EH (cell line): ENCODE data around the gene ZNF407.

Experiments used
- DNase-seq: peaks from one replicate; pipeline ENCODE4 v3.0.0-alpha.2; 2015; ENCODE audit warnings: low read depth

ZNF407 gene

DNA sequence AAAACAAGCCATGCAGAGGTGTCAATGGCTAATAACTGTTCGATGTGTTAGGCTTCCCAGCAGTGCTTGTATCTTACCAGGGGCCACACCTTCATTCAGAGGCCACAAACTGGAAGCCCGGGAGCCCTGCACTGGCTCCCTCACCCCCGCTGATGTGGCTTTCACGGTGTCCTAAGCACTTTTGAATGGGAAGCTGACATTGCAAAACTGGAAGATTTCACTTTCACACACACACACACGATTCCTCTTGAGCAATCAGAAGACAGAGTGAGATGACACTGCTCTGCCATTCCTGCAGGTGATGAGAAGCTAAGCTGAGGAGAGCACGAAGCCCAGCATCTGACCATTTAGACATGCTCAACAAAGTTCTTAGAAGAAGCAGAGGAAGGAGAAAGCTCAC is 8.6 kb upstream of the ZNF407 start:
- DNase-seq = no peak

DNA sequence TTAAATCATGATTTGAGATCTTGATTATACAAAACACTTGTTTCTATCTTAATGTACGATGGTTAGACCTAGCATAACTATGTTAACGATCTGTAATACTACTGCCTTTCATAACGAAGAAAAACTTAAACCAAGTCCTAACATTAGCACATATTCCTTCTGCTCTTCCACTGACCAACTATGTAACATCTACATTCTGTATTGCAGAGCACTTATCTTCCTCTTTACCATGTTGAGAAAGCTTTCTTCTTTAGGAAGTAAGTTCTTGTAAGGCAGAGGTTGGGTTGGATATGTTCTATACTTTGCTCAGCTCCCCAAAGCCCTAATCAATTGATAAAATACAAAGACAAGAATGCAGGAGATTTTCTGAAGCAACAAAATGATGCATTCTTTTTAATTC is 7.9 kb upstream of the ZNF407 start:
- no peak for DNase-seq

DNA sequence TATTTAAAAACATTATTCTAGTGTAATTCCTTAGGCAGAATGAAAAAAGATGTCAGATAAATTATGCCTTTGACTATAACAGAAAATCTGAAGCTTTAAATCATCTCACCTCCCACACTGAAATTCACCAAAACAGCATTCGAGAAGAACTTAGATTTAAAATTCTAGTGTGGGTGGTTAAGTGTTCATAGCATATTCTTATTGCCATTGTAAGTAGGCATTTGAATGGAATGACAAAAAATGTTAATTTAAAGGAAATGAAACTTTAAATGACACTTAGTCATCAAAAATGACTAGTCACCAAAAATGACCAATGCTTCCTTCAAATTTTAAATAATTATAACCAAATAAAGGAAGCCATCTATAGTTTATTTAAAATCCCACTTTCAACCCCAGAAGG is 7.0 kb upstream of the ZNF407 start:
- DNase-seq = no peak

DNA sequence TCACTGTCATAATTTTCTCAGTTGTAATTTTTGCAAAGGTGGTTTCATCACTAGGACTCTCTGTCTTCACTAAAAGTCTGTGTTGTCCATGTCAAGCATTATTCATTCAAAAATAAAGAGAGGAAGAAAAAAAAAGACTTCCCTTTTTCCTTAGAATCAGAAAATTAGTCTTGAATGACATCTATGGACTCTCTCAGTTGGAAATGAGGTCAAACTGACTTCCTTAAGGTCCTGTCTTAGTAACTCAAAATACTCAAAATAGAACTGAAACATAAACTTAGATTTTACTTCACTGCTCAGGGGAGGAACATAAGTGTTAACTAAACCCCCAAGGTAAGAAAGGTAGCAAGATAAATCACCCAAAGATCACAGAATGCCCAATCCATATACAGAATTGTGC is 2.2 kb upstream of the ZNF407 start:
- no peak for DNase-seq

DNA sequence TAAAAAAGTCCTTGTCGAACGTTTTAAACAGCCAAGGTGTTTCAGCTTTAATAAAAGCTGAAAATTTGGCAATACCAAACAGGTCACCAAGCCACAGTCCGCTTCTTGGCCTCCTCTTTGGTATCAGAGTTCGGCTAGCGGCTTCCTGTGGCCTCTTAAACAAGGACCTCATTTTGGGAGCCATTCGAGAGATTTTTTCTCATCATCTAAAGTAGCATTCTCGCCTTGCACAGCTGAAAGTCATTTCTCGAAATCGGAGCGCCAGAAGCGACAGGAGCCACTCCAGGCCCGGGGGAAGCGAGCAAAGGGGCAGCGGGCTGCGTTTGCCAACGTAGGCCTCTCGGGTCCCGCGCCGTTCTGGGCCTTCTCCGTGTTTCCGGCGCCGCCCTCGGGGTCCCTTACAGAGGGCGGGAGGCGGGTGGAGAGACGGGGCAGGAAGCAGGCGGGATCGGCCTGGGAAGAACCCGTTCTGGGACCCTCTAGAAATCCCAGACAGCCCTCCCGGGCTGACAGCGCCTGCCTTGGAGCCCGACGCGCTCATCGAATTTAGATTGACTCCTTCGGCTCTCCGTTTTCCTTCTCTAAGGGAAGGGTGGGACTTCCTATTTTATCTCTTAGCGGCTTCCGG is 522 bp upstream of the ZNF407 start:
- peak; percentile 76 for DNase-seq

DNA sequence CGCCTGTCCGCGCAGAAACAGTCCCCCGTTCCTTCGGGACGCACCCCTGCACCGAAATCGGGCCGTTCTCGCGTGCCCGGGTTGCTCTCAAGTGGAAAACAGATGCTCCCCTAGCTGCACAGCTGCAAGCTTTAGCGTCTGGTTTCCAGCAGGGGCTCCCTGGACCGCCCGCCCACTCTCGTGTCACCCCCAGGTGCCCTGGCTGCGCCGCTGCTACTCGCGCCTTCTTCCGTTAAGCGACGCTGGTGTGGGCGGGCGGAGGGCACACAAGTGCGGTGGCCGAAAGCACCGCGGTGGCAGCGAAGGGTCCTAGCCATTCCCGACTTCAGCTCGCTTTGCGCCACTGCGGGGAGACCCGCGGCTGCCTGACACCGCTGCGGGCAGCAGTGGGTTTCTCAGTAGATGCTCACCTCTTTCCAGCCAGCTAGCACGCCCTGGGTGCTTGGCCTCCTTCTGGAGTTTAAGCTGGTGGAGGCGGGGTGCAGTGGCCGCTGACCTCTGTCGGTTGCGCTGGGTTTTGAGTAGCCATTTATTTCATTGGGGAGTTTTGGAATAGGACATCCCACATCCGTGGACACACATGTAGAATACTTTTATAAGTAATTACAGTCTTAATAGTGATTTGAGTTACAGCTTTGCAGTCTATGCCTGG is 806 bp downstream of the ZNF407 start:
- DNase-seq = peak; percentile 53

DNA sequence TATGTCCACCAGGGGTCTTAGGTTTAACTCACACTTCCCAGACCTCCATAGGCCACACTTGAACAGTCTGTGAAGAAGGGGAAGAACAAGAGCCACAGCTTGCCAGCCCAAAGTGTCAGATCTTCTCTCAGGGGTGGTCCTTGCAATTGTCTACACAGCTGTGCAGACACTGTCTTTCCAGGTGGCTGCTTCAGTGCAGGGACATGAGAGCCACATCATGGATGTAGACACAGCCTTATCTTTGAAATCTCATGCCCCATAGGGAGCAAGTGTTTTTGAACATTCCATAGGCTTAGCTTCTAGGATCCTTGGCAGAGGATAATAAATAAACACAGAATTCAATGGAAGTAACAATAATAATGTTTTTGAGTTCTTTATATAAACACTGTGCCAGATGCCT is 6.7 kb downstream of the ZNF407 start:
- DNase-seq = no peak

DNA sequence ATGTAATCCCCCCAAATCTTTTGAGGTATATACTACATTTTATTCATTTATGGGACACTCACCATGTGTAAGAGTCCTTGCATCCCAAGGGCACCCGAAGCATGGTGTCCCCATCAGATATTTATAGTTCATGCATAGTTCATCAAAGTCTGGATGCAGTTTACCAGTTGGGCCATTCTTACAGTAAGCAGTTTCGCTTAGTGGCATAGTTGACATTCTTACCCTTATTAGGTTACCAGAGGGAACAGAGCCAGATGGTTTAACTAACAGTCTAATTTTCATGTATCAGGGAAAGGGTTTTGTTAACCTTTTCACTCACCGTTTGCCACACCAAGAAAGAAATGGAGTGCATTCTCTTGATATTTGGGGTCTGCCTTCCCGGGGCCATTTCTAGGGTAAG is 7.1 kb downstream of the ZNF407 start:
- peak; percentile 85 for DNase-seq

DNA sequence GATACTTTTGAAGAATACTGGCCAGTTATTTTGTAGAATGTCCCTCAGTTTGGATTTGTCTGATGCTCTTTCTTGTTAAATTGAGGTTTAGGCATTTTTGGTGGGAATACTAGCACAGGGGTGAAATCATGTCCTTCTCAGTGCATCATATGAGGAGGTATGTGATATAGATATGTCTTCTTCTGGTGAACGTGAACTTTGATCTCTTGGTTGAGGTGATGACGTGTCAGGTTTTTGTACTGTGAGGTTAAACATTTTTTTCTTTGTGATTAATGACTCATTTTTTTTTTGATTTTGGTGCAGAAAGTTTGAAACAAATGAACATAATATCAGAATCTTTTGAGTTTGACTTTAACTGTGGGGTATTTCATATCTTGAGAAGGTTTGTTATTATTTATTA is 11.0 kb downstream of the ZNF407 start:
- no peak for DNase-seq

DNA sequence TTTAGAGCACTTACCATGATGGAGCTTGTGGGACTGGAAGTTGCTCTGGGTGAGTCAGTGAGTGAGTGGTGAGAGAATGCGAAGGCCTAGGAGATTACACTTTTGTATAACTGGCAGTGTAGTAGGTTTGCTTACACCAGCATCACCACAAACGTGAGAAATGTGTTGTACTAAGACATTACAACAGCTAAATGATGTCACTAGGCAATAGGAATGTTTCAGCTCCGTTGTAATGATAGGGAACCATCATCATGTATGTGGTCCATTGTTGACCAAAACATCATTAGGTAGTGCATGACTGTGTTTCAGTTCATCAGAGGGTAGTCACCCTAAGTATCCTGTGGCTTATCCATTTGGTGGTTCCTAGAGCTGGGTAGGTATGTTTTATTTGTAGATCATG is 11.9 kb downstream of the ZNF407 start:
- DNase-seq = peak; percentile 60

DNA sequence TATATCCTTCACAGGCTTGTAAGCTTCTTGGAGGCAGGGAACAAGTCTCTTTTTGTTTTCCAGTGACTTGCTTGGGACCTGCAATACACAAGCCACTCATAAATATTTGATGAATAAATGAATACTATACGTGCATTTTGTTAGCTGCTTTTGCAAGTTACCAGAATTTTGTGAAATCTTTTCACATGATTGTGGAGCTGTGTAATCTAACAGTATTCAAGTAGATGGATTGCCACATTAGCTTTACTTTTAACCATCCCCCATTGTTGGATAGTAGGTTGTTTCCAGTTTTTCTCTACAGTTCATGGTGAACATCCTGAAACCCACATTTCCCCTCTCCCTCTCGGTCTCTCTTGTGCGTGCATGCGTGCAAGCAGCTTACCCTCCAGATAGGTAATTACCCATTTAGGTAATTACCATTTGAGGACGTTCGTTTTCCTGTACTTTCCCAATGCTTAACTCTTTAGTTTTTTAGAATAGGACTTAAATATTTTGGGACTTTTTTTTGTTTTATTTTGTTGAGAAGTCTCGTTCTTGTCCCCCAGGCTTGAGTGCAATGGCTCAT is 12.5 kb downstream of the ZNF407 start:
- DNase-seq = no peak

DNA sequence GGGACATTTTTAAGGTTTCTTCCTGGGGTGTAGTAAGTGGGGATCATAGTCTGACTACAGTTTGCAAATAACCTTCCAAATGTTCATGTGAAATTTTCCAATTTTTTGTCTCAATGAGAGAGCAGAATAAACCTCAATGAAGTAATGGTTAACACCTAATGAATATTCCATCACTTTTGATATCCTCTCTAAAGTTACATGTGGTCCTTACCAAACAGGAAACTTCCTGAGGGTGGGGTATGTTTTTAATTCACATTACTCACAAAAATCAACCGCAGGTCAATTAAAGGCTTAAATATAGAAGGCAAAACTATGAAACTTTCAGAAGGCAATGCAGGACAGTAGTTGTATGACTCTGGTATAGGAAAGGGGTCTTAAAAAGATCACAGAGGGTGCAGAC is 13.2 kb downstream of the ZNF407 start:
- peak; percentile 36 for DNase-seq

DNA sequence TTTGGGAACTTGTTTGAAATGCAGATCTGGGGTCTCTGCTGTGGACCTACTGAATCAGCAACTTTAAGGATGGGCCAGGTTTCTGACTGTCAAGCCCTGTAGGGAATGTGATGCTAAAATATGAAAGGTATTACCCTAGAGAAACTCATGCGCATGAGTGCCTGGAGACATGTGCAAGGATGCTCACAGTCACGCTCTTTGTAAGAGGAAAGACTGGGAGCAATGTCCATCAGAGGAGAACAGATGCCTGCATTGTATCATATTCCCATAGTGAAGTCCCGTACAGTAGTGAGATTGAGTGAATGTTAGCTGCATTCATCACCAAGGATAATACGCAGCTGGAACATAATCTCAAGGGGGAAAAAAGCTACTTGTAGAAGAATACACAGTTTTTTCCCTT is 14.1 kb downstream of the ZNF407 start:
- DNase-seq = no peak

DNA sequence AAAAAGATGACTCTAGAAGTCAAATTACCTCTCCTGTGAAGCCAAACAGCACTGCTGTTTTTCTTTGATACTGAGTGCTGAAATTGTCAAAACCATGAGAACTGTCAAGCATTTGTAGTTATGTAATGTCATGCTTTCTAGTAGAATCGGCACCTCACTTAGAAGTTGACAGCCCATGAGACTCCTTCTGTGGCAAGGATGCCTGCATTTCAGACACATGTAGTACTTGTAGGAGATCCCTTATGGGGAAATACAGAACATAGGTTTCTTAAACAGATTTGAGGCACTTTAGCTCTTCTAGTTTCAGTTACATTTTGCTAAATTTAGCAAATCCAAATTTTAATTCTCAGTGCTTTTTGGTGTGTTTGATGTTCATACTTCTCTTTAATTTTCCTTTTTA is 15.7 kb downstream of the ZNF407 start:
- no peak for DNase-seq

DNA sequence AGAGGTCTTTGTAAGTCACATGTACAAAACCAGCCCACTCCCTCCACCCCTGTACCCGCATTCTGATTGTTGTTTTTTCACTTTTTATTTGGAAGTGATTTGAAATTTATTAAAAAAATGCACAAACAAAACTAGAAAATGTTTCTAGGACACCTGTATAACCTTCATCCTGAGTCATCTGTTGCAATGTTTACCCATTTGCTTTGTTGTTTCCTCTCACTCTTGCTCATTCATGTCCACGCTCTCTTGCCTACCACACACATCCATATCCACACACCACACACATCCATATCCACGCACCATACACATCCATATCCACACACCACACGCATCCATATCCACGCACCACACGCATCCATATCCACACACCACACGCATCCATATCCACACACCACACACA is 18.8 kb downstream of the ZNF407 start:
- no peak for DNase-seq

DNA sequence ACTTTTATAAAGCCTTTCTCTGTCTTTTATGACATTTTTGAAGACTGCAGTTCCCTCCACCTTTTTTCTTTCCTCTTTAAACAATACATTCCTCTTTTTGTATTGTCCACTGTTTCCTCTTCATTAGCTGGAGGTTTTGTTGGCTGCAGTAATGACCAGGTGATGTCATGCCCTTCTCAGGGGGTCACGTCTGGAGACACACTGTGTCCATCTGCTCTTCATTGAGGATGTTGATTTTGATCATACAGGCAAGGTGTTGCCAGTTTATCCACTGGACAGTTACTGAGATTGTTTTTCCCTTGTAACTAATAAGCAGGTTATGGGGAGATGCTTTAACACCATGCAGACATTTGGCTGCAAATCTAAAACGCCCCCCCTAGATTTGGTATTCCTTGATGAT is 19.8 kb downstream of the ZNF407 start:
- no peak for DNase-seq

DNA sequence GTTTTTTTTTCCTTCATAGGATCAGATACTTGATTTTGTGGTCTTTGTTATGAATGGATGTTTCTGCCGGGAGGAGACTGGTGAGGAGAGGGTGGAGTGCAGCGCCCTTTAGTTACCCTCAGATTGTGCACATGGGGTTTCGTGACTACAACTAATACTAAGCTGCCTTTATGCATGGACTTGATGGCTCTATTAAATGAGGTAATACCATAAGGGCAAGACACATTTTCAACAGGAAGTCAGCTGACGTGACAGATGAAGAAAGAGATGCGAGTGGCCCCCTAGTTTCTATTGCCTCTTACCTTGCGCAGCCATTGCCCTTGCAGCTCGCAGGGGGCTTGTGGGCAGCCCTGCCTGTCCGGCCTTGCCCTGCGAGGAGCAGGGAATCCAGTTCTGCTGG is 24.4 kb downstream of the ZNF407 start:
- no peak for DNase-seq

DNA sequence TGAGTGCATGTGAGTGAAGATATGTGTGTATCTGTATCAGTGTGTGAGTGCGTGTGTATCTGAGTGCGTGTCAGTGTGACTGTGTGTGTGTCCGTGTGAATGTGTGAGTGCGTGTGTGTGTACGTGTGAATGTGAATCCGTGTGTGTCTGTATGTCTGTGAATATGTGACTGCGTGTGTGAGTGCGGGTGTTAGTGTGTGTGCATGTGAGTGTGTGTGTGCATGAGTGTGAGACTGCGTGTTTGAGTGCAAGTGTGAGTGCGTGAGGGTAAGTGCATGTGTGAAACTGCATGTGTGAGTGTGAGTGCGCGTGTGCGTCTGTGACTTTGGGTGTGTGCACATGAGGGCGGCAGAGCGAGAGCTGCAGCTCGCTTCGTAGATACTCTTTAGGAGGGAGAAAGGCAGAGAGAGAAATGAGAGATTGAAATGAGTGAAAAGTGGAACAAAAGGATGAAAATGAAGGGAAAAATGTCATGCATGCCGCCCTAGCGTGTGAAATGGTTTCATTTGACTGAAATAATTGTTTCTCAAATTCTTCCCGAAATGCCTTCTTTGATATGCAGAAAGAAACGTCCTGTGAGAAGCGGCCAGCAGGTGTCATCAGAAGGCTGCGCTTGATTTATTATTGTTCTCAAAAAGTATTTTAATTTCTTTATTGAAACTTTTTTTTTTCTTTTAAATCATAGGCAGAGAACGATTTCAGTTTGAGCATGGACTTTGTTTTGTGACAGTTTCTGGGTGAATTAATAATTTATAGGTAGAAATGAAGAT is 25.6 kb downstream of the ZNF407 start:
- no peak for DNase-seq

DNA sequence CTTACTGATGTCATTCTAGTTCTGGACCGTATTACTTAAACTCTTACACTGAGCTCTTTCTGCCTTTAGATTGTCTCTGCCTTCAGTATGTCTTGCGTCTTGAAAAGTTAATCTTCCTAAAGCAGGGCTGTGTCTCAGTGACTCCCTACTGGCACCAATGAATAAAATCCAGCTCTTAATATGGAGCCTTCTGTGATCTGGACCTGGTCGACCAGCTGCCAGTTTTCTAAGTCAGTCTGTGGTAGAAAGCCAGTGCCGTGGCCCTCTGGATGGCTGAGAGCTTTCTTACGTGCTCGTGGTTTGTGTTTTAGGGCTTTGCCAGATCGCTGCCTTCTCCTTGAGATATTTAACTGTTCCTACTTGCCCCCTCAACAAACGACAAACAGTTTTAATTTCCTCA is 26.8 kb downstream of the ZNF407 start:
- DNase-seq = no peak

DNA sequence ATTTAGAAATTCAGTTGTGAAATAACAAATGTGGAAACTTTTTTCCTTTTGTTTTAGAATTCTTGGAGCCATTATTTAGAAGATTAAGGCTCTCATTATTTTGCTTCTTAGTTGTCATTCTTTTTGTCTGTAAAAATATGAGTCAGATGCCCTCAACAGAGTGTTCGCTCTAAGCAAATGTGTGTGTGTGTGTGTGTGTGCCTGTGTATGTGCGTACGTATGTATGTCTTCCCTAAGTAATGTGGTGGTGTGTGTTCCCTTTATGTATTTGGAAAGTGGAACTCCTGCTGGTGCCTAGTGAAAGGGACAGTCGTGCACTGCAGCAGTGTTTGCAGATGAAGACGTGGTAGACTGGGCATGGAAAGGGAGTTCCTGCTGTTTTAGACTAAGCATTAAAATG is 27.5 kb downstream of the ZNF407 start:
- DNase-seq = no peak

DNA sequence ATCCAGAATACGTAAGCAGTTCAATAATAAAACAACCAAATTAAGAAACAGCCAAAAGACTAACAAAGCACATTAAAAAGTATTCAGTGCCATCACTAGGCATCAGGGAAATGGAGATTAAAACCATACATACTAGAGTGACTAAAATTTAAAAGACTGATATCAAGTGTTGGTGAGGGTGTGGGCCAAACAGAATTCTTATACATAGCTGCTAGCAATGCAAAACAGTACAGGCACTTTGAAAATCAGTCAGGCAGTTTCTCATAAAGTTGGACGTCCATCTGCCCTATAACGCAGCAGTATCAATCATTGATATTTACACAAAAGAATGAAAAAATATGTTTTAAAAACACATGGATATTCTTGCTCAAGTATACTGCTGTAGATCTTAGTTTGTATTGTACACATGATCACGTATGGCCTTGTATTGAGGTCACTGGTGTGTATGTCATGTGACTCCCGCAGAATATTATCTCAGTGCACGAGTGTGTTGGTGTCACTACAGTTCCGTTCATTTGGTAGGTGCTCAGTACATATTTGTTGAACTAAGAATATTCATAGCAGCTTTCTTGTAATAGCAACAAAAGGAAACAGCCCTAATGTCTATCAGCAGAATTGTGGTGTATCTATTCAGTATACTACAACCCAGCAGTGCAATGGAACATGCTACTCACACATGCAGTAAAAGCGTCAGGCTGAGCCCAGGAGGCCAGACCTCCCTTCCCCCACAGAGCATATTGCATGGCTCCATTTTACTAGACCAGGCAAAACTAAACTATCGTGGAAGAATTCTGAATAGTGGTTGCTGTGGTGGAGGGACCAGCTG is 28.6 kb downstream of the ZNF407 start:
- no peak for DNase-seq

DNA sequence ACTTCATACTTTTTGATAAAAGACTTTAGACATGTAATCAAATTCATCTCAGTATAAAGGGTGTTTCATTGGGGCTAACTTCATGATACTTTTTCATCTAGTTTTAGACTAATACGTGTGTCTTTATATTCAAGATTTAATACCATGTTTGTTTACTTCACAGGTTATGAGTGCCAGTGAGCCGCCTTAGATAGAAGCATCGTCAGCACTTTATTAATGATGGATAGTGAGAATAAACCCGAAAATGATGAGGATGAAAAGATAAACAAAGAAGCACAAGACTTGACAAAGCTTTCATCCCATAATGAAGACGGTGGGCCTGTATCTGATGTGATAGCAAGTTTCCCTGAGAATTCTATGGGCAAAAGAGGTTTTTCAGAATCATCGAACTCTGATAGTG is 33.1 kb downstream of the ZNF407 start:
- DNase-seq = no peak
